H1 (cell line): ENCODE data around the gene NOL4L.

Source experiments
- BCL11A ChIP-seq, 2 experiments: IDR thresholded peaks; one replicate each; pipeline ENCODE4 v1.6.1; 2011; ENCODE audit warnings: low read depth in 2 of 2, low read length in 2 of 2, mild to moderate bottlenecking in 2 of 2
- CEBPB ChIP-seq: IDR thresholded peaks from 2 replicates; pipeline ENCODE4 v1.6.1; 2012; ENCODE audit warnings: low read depth, low read length
- CTBP2 ChIP-seq: IDR thresholded peaks from 2 replicates; pipeline ENCODE4 v1.7.0; 2011; ENCODE audit warnings: borderline replicate concordance, mild to moderate bottlenecking, moderate library complexity, mixed read lengths, low read length; ENCODE audit not compliant: insufficient read depth, insufficient read length
- EP300 ChIP-seq, 2 experiments: IDR thresholded peaks; 1 replicate in 1 of 2; 2 replicates in 1 of 2; pipeline ENCODE4 v1.6.1; 2011 to 2012; ENCODE audit warnings: low read depth in 2 of 2, low read length in 2 of 2, mild to moderate bottlenecking in 2 of 2, borderline replicate concordance in 1 of 2, inconsistent platforms in 1 of 2, moderate library complexity in 1 of 2
- GABPA ChIP-seq: IDR thresholded peaks from 2 replicates; pipeline ENCODE4 v1.6.1; 2011; ENCODE audit warnings: mild to moderate bottlenecking, low read length, moderate library complexity, borderline replicate concordance; ENCODE audit not compliant: insufficient read depth
- JUN ChIP-seq: IDR thresholded peaks from 2 replicates; pipeline ENCODE4 v1.6.1; 2011; ENCODE audit warnings: low read depth, mild to moderate bottlenecking, improper control_type of control experiment, low read length
- MAFK ChIP-seq: IDR thresholded peaks from 2 replicates; pipeline ENCODE4 v1.6.1; 2012; ENCODE audit warnings: low read depth, mild to moderate bottlenecking, improper control_type of control experiment, low read length
- NRF1 ChIP-seq: IDR thresholded peaks from 2 replicates; pipeline ENCODE4 v1.6.1; 2011; ENCODE audit warnings: mild to moderate bottlenecking, low read depth, low read length, improper control_type of control experiment
- POLR2A ChIP-seq, 2 experiments: IDR thresholded peaks; 1 replicate in 1 of 2; 2 replicates in 1 of 2; pipeline ENCODE4 v1.6.1; 2011; ENCODE audit warnings: low read depth in 2 of 2, low read length in 2 of 2, mild to moderate bottlenecking in 2 of 2; ENCODE audit errors: control extremely low read depth in 1 of 2
- SIN3A ChIP-seq, 2 experiments: IDR thresholded peaks in 1 of 2; conservative IDR thresholded peaks in 1 of 2; 2 replicates each; pipeline ENCODE4 v1.6.1; 2011 to 2012; ENCODE audit warnings: low read length in 2 of 2, improper control_type of control experiment in 1 of 2, low read depth in 1 of 2, mild to moderate bottlenecking in 1 of 2
- SP2 ChIP-seq: IDR thresholded peaks from 2 replicates; pipeline ENCODE4 v1.6.1; 2012; ENCODE audit warnings: mild to moderate bottlenecking, low read length, inconsistent platforms
- YY1 ChIP-seq: IDR thresholded peaks from 2 replicates; pipeline ENCODE4 v1.6.1; 2011; ENCODE audit warnings: low read depth, mild to moderate bottlenecking, low read length
- TF ChIP-seq, protein P1 (sequence below), 3 experiments: IDR thresholded peaks; 1 replicate in 2 of 3; 2 replicates in 1 of 3; pipeline versions ENCODE4 v1.5.1 to v1.6.1; 2011; ENCODE audit warnings: low read length in 3 of 3, mild to moderate bottlenecking in 3 of 3, inconsistent platforms in 2 of 3, low read depth in 1 of 3, moderate library complexity in 1 of 3; ENCODE audit not compliant: insufficient read depth in 1 of 3; ENCODE audit errors: control extremely low read depth in 1 of 3
- TF ChIP-seq, protein P2 (sequence below): IDR thresholded peaks from 2 replicates; pipeline ENCODE4 v1.6.1; 2011; ENCODE audit warnings: low read length, improper control_type of control experiment

DNA sequence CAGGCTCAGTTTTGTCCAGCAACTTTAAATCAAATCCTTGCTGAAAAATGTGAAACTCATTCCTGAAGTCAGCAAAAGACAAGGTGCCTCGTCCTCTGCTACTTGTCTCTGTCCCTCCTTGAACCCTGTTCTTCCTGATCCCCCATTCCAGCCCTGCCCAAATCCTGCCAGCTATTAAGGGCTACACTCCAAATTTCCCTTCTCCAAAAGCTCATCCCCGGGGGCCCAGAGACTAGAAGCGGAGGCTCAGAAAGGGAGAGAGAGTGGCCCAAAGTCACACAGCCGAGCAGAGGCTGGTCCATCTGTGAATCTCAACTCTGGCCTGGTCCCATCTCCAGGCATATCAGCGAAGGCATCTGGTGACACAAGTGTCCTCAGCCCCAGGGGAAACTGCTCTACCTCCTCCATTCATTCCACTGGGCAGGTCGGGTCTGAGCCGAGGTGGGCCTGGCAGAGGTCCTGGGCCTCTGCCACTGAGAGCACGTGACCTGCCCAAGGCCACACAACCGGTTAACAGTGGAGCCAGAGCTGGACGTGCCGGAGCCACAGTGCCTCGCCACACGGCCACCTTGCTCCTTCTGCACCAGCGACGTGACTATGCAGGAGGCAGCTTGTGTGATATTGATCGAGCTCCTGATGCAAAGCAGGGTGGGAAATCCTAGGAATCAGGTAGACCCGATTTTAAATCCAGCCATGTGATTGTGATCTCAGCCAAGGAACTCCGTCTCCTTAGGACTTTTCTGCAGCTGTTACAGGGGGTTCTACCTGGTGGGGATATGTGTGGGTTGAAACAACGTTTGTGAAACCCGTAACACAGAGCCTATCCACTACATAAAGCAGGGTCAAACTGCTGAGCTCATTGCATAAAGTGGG, 28.6 kb downstream of the NOL4L start:
- TF ChIP-seq GABPA (no peak), POLR2A (IDR thresholded peaks at IDR 0.05; ENCODE audit: control extremely low read depth in 1 of 2, low read depth in 2 of 2, low read length in 2 of 2) (no peak), SIN3A (conservative IDR thresholded peaks at IDR 0.05 in 1 of 2, IDR thresholded peaks at IDR 0.05 in 1 of 2; ENCODE audit: low read depth in 1 of 2, low read length in 2 of 2) (no peak), YY1 (no peak), NRF1 (no peak), EP300 (IDR thresholded peaks at IDR 0.05; ENCODE audit: borderline replicate concordance in 1 of 2, low read depth in 2 of 2, low read length in 2 of 2) (no peak), CEBPB (no peak), CTBP2 (no peak), MAFK (no peak), JUN (no peak), SP2 (no peak), BCL11A (IDR thresholded peaks at IDR 0.05; ENCODE audit: low read depth in 2 of 2, low read length in 2 of 2) (no peak)
- TF ChIP-seq, protein P1, sequence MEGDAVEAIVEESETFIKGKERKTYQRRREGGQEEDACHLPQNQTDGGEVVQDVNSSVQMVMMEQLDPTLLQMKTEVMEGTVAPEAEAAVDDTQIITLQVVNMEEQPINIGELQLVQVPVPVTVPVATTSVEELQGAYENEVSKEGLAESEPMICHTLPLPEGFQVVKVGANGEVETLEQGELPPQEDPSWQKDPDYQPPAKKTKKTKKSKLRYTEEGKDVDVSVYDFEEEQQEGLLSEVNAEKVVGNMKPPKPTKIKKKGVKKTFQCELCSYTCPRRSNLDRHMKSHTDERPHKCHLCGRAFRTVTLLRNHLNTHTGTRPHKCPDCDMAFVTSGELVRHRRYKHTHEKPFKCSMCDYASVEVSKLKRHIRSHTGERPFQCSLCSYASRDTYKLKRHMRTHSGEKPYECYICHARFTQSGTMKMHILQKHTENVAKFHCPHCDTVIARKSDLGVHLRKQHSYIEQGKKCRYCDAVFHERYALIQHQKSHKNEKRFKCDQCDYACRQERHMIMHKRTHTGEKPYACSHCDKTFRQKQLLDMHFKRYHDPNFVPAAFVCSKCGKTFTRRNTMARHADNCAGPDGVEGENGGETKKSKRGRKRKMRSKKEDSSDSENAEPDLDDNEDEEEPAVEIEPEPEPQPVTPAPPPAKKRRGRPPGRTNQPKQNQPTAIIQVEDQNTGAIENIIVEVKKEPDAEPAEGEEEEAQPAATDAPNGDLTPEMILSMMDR (IDR thresholded peaks at IDR 0.05; ENCODE audit: control extremely low read depth in 1 of 3, insufficient read depth in 1 of 3, low read depth in 1 of 3, low read length in 3 of 3) = no peak
- TF ChIP-seq, protein P2, sequence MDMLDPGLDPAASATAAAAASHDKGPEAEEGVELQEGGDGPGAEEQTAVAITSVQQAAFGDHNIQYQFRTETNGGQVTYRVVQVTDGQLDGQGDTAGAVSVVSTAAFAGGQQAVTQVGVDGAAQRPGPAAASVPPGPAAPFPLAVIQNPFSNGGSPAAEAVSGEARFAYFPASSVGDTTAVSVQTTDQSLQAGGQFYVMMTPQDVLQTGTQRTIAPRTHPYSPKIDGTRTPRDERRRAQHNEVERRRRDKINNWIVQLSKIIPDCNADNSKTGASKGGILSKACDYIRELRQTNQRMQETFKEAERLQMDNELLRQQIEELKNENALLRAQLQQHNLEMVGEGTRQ = no peak
